Erythroblast (primary cell): ENCODE data around the gene ZNF879.

Source experiments
- DNase-seq, 2 experiments: peaks; one replicate each; lab custom pipeline; 2025; lab: John Stamatoyannopoulos, UW
- GATA1 ChIP-seq: IDR thresholded peaks from 2 replicates; pipeline ENCODE4 v1.6.1; 2011; ENCODE audit warnings: low read depth, mild to moderate bottlenecking, control low read depth, low read length, moderate library complexity
- POLR2A ChIP-seq: IDR thresholded peaks from 2 replicates; pipeline ENCODE4 v1.6.1; 2011; ENCODE audit warnings: mild to moderate bottlenecking, low read length

Gene ZNF879

GRCh38 chr5:179023528-179024189 is at the start of gene ZNF879:
TSS of gene ZNF879 (plus strand) at chr5:179023804. CDS start at chr5:179025005, 1,201 bp downstream.
- no peak for TF ChIP-seq GATA1
- peak; percentile 27 for TF ChIP-seq POLR2A
- peak; percentile 74 to 76 for DNase-seq

GRCh38 chr5:178981381-178981780 is 42.2 kb upstream of the ZNF879 start:
- TF ChIP-seq POLR2A (no peak), GATA1 (no peak)
- DNase-seq = no peak

GRCh38 chr5:178982941-178983340 is 40.7 kb upstream of the ZNF879 start:
- TF ChIP-seq GATA1 (no peak), POLR2A (no peak)
- DNase-seq = no peak

- TF ChIP-seq GATA1 (no peak), POLR2A (no peak)
- DNase-seq = no peak
These were observed 39.9 kb upstream of the ZNF879 start for GRCh38 chr5:178983728-178984127.

- no peak for DNase-seq
- no peak for TF ChIP-seq GATA1
These were observed 39.2 kb upstream of the ZNF879 start for GRCh38 chr5:178984145-178985072.

GRCh38 chr5:178986326-178986960 is 37.2 kb upstream of the ZNF879 start:
- DNase-seq = no peak
- TF ChIP-seq POLR2A (no peak), GATA1 (no peak)

- no peak for DNase-seq
These were observed 35.0 kb upstream of the ZNF879 start for GRCh38 chr5:178988436-178989220.

GRCh38 chr5:178989311-178989710 is 34.3 kb upstream of the ZNF879 start:
- DNase-seq = no peak
- TF ChIP-seq POLR2A (no peak), GATA1 (no peak)

More at GRCh38 chr5:178988436-178989220, 35.0 kb upstream of the ZNF879 start:
- no peak for TF ChIP-seq POLR2A
- TF ChIP-seq GATA1 = no peak

- no peak for TF ChIP-seq POLR2A
- no peak for DNase-seq
These were observed 33.1 kb upstream of the ZNF879 start for GRCh38 chr5:178990491-178990890.

GRCh38 chr5:178991190-178992145 is 32.1 kb upstream of the ZNF879 start:
- DNase-seq = no peak
- TF ChIP-seq POLR2A = no peak

- TF ChIP-seq POLR2A (no peak), GATA1 (no peak)
- DNase-seq = no peak
These were observed 31.2 kb upstream of the ZNF879 start for GRCh38 chr5:178992291-178992895.

- TF ChIP-seq POLR2A = no peak
- TF ChIP-seq GATA1 = no peak
These were observed 30.3 kb upstream of the ZNF879 start for GRCh38 chr5:178993236-178993765.

More at GRCh38 chr5:178993236-178993765, 30.3 kb upstream of the ZNF879 start:
- no peak for DNase-seq
